SU-DHL-6 (cell line): ENCODE measurements around the gene MGAT1.
A peak's percentile ranks its signal among the peaks of the same experiment; 100 is the strongest.
"Not testable (repeated sequence)": the region's sequence is repeated elsewhere in the genome, so short reads cannot be mapped to it uniquely, and the experiment has no call there.

Experiments used
- H2AFZ ChIP-seq: fragments of 200-600 bp; sonication (generic); 2 replicates; pipeline ENCODE4 v1.6.1; 2014; ENCODE audit warnings: low read depth, mild to moderate bottlenecking, moderate library complexity, mixed read lengths, antibody characterized with exemption, low read length; ENCODE audit not compliant: severe bottlenecking
- H3F3A ChIP-seq: fragments of 200-600 bp; shearing (Covaris generic); 2 replicates; pipeline ENCODE4 v1.6.0; 2016; ENCODE audit warnings: antibody characterized with exemption, mild to moderate bottlenecking; ENCODE audit not compliant: insufficient read depth
- H3K27ac ChIP-seq: fragments of 200-600 bp; sonication (generic); 2 replicates; pipeline ENCODE4 v1.5.1; 2016; ENCODE audit warnings: low read depth, mild to moderate bottlenecking, low read length, moderate library complexity, mixed read lengths
- H3K27me3 ChIP-seq: fragments of 200-600 bp; sonication (generic), shearing (Covaris generic); 2 replicates; pipeline ENCODE4 v1.6.0; 2014; ENCODE audit warnings: mild to moderate bottlenecking, low read length
- H3K36me3 ChIP-seq: fragments of 200-600 bp; sonication (generic); 2 replicates; pipeline ENCODE4 v1.6.1; 2014; ENCODE audit warnings: mild to moderate bottlenecking, low read length, mixed read lengths
- H3K4me2 ChIP-seq: fragments of 300-600, 200-600 bp; shearing (Covaris generic), sonication (generic); 2 replicates; pipeline ENCODE4 v1.6.0; 2014; ENCODE audit warnings: low read length, low read depth, mild to moderate bottlenecking; ENCODE audit not compliant: poor library complexity, severe bottlenecking
- H3K4me3 ChIP-seq: fragments of 200-600 bp; sonication (generic); 2 replicates; pipeline ENCODE4 v1.5.1; 2014; ENCODE audit warnings: antibody characterized with exemption, low read length, mild to moderate bottlenecking, mixed read lengths; ENCODE audit not compliant: insufficient read depth, poor library complexity, severe bottlenecking
- H3K79me2 ChIP-seq: fragments of 200-600 bp; sonication (generic); 2 replicates; pipeline ENCODE4 v1.6.1; 2014; ENCODE audit warnings: mild to moderate bottlenecking, low read length, moderate library complexity; ENCODE audit not compliant: insufficient read depth
- H3K9ac ChIP-seq: fragments of 200-600 bp; sonication (generic); 2 replicates; pipeline ENCODE4 v1.7.0; 2014; ENCODE audit warnings: mild to moderate bottlenecking, low read length
- H3K9me2 ChIP-seq: fragments of 200-600 bp; sonication (generic); replicated peaks from 2 replicates; pipeline ENCODE4 v1.6.1; 2014; ENCODE audit warnings: low read length; ENCODE audit not compliant: insufficient read depth
- H3K9me3 ChIP-seq: fragments of 200-600 bp; sonication (generic); 2 replicates; pipeline ENCODE4 v1.6.1; 2014; ENCODE audit warnings: low read length, mixed read lengths; ENCODE audit not compliant: insufficient read depth
- H4K20me1 ChIP-seq: fragments of 200-600 bp; sonication (generic); 2 replicates; pipeline ENCODE4 v1.6.1; 2014; ENCODE audit warnings: low read depth, mild to moderate bottlenecking, antibody characterized with exemption, low read length, moderate library complexity, mixed read lengths
- EZH2phosphoT487 ChIP-seq: fragments of 200-600 bp; sonication (generic), shearing (Covaris generic); conservative IDR thresholded peaks from 2 replicates; pipeline ENCODE4 v1.6.1; 2018; ENCODE audit warnings: mild to moderate bottlenecking, antibody characterized with exemption, low read length, moderate library complexity, mixed read lengths
- TF ChIP-seq, protein P1 (sequence below): fragments of 200-600 bp; sonication (generic); IDR thresholded peaks from one replicate; pipeline ENCODE4 v1.5.1; 2017; ENCODE audit warnings: antibody characterized with exemption, mild to moderate bottlenecking, low read length, moderate library complexity; ENCODE audit not compliant: insufficient read depth, poor library complexity, severe bottlenecking

The MGAT1 gene

GRCh38 chr5:180784497-180785097, 18.0 kb downstream of the MGAT1 start:
- no peak overlapping the region for H3K4me2 ChIP-seq
- H3K27me3 ChIP-seq, result no peaks in the 10 kb centered on the region
- no peak overlapping the region for H3K4me3 ChIP-seq
- no peaks in the 10 kb centered on the region for H3K79me2 ChIP-seq
- H3K9me2 ChIP-seq, result no peaks in the 10 kb centered on the region
- H4K20me1 ChIP-seq, result no peaks in the 10 kb centered on the region
- H3K27ac ChIP-seq, result no peak overlapping the region
- no peak for TF ChIP-seq EZH2phosphoT487
- TF ChIP-seq, protein P1, sequence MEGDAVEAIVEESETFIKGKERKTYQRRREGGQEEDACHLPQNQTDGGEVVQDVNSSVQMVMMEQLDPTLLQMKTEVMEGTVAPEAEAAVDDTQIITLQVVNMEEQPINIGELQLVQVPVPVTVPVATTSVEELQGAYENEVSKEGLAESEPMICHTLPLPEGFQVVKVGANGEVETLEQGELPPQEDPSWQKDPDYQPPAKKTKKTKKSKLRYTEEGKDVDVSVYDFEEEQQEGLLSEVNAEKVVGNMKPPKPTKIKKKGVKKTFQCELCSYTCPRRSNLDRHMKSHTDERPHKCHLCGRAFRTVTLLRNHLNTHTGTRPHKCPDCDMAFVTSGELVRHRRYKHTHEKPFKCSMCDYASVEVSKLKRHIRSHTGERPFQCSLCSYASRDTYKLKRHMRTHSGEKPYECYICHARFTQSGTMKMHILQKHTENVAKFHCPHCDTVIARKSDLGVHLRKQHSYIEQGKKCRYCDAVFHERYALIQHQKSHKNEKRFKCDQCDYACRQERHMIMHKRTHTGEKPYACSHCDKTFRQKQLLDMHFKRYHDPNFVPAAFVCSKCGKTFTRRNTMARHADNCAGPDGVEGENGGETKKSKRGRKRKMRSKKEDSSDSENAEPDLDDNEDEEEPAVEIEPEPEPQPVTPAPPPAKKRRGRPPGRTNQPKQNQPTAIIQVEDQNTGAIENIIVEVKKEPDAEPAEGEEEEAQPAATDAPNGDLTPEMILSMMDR, result peak; percentile 68
- no peak overlapping the region for H2AFZ ChIP-seq
- H3F3A ChIP-seq, result no peaks in the 10 kb centered on the region
- H3K36me3 ChIP-seq, result no peaks in the 10 kb centered on the region
- no peaks in the 10 kb centered on the region for H3K9me3 ChIP-seq
- H3K9ac ChIP-seq, result no peak overlapping the region

GRCh38 chr5:180783340-180784052, 19.1 kb downstream of the MGAT1 start:
- no peak for TF ChIP-seq EZH2phosphoT487
- Histone ChIP-seq H3K9me2 (no peaks in the 10 kb centered on the region), H3K4me2 (no peak overlapping the region), H3K4me3 (no peak overlapping the region), H2AFZ (no peak overlapping the region), H4K20me1 (no peaks in the 10 kb centered on the region), H3K27ac (no peak overlapping the region), H3K36me3 (no peaks in the 10 kb centered on the region), H3F3A (no peaks in the 10 kb centered on the region), H3K27me3 (no peaks in the 10 kb centered on the region), H3K9ac (no peak overlapping the region), H3K79me2 (no peaks in the 10 kb centered on the region), H3K9me3 (no peaks in the 10 kb centered on the region)

GRCh38 chr5:180782748-180783147, 19.9 kb downstream of the MGAT1 start:
- Histone ChIP-seq H3K9me3 (no peaks in the 10 kb centered on the region), H2AFZ (no peak overlapping the region), H3F3A (no peaks in the 10 kb centered on the region), H3K27me3 (no peaks in the 10 kb centered on the region), H3K4me3 (no peak overlapping the region), H3K36me3 (no peaks in the 10 kb centered on the region), H3K9ac (no peak overlapping the region), H3K79me2 (no peaks in the 10 kb centered on the region), H4K20me1 (no peaks in the 10 kb centered on the region), H3K27ac (no peak overlapping the region), H3K4me2 (no peak overlapping the region), H3K9me2 (no peaks in the 10 kb centered on the region)
- TF ChIP-seq, protein P1, result no peak
- no peak for TF ChIP-seq EZH2phosphoT487

DNA sequence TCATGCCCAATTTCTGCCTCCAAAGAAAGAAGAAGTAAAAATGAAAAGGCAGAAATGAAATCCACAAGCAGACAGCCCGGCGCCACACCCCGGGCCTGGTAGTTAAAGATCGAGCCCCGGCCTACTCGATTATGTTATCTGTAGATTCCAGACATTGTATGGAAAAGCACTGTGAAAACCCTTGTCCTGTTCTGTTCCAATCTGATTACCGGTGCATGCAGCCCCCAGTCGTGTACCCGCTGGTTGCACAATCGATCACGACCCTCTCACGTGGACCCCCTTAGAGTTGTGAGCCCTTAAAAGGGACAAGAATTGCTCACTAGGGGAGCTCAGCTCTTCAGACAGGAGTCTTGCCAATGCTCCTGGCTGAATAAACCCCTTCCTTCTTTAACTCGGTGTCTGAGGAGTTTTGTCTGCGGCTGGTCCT, 20.7 kb downstream of the MGAT1 start:
- H3K36me3 ChIP-seq, H3K27ac ChIP-seq, H3K9me2 ChIP-seq, H2AFZ ChIP-seq, H3K27me3 ChIP-seq, H3K9ac ChIP-seq, H3K4me2 ChIP-seq, H3K9me3 ChIP-seq, H3K4me3 ChIP-seq, H3K79me2 ChIP-seq, H3F3A ChIP-seq, H4K20me1 ChIP-seq: not testable (repeated sequence)
